Femur (tissue), 1 donor: ENCODE measurements around the gene HYAL4.

ENCODE experiments used
- DNase-seq: peaks from one replicate; pipeline ENCODE4 v3.0.0-alpha.2; 2017

Gene HYAL4

GRCh38 chr7:123918309-123918708 is 73.3 kb downstream of the HYAL4 start:
- no peak for DNase-seq

GRCh38 chr7:123923599-123923998 is 78.6 kb downstream of the HYAL4 start:
- DNase-seq, result no peak

DNA sequence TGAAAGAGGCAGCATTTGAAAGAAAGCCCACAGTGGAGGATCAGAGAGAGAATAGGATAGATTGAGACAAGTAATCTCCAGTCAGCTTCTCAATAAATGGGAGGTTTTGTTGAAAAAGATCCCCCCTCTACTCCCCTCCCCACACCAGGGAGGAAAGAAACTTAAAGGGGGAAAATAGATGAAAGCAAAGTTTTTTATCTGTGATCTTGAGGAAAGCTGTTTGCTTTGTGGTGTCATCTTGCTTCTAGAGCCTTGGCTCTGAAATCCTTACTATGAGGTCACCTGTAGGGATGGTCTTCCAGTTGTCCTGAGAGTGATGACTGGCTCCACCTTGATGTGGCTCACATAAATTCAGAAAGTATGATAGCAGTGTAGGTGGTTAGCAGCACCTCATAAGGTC is 80.0 kb downstream of the HYAL4 start, which contains the start of gene SPAM1:
Gene SPAM1, plus strand, starts transcription at position 301 of the 400 bp plus-strand sequence. CDS start 28,330 bp downstream, outside the sequence.
- no peak for DNase-seq
